LNCaP clone FGC (cell line): ENCODE data around the gene SMIM22.

Experiments
- DNase-seq: peaks from one replicate; pipeline ENCODE4 v3.0.0-alpha.2; 2011; ENCODE audit warnings: low read depth
- H3K4me3 ChIP-seq: 2 replicates; pipeline ENCODE4 v1.5.1; 2011; ENCODE audit warnings: mild to moderate bottlenecking, low read depth, low read length, control low read depth
- TF ChIP-seq, protein P1 (sequence below): IDR thresholded peaks from 2 replicates; pipeline ENCODE4 v1.5.1; 2012; ENCODE audit warnings: mild to moderate bottlenecking; ENCODE audit not compliant: control insufficient read depth, insufficient read depth; ENCODE audit errors: extremely low read depth

Gene SMIM22

DNA sequence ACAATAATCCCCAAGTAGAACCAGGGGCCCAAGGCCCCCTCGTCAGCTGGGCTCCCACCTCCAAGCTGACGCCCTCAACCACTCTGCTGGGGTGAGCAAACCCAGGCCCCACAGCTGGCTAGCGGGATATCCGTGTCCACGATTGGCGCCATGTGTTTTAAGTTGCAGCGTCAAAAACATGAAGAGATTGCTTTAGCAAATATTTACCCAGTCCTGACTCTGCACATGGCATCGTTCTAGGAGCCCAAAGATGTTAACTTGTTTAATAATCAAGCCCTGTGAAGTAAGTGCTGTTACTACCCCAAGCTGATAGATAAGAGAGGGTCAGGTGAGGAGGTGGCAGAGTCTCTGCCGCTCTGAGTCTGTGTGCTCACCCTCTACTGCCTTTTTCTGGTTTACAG is 6.7 kb upstream of the SMIM22 start:
- no peak overlapping the region for H3K4me3 ChIP-seq
- TF ChIP-seq, protein P1, sequence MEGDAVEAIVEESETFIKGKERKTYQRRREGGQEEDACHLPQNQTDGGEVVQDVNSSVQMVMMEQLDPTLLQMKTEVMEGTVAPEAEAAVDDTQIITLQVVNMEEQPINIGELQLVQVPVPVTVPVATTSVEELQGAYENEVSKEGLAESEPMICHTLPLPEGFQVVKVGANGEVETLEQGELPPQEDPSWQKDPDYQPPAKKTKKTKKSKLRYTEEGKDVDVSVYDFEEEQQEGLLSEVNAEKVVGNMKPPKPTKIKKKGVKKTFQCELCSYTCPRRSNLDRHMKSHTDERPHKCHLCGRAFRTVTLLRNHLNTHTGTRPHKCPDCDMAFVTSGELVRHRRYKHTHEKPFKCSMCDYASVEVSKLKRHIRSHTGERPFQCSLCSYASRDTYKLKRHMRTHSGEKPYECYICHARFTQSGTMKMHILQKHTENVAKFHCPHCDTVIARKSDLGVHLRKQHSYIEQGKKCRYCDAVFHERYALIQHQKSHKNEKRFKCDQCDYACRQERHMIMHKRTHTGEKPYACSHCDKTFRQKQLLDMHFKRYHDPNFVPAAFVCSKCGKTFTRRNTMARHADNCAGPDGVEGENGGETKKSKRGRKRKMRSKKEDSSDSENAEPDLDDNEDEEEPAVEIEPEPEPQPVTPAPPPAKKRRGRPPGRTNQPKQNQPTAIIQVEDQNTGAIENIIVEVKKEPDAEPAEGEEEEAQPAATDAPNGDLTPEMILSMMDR: no peak
- DNase-seq: no peak

- TF ChIP-seq, protein P1: no peak
- DNase-seq: no peak
- no peak overlapping the region for H3K4me3 ChIP-seq
Measured at GRCh38 chr16:4788910-4789309, 6.3 kb upstream of the SMIM22 start.

- TF ChIP-seq, protein P1: no peak
- no peak overlapping the region for H3K4me3 ChIP-seq
- DNase-seq: no peak
Measured at GRCh38 chr16:4790261-4790660, 4.9 kb upstream of the SMIM22 start.

DNA sequence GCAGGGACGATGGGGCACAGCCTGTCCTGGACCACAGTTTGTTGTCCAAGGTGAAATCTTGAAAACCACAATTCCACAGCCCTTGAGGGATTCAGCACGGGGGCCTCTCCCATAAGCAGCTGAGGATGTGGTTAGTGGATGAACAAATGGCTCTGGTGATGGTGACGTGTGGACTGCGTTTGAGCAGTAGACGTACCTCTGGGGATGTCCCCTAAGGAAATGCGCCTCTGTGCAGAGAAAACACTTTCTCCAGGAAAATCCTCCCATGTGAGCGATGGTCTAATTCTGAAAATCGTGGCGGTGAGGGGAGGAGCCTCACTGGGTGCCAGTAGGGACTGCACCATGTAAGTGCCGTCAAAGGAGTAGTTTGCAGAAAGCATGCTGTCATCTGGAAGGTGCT is 4.3 kb upstream of the SMIM22 start:
- TF ChIP-seq, protein P1: no peak
- no peak for DNase-seq
- H3K4me3 ChIP-seq: no peak overlapping the region

DNA sequence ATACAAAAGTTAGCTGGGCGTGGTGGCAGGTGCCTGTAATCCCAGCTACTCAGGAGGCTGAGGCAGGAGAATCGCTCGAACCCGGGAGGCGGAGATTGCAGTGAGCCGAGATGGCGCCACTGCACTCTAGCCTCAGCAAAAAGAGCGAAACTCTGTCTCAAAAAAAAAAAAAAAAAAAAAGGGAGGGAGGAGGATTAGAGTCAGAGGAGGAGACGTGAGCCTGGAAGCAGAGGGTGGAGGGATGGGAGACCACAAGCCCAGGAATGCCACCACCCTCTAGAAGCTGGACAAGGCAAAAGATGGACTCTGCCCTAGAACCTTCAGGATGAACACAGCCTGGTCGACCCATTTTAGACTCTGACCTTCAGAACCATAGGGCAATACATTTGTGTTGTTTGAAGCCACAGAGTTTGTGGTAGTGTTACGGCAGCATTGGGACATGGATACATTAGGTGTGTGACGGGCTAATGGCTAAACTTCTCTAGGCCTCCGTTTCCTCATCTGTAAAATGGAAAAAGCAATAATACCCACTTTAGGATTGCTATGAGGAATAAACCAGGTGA is 2.1 kb upstream of the SMIM22 start:
- TF ChIP-seq, protein P1: no peak
- no peak for DNase-seq
- no peak overlapping the region for H3K4me3 ChIP-seq

- H3K4me3 ChIP-seq: no peak overlapping the region
- TF ChIP-seq, protein P1: no peak
- no peak for DNase-seq
Measured at GRCh38 chr16:4795828-4796572, 831 bp downstream of the SMIM22 start.
